ENCODE results near the gene ANO4.
"Not testable (repeated sequence)": the region's sequence is repeated elsewhere in the genome, so short reads cannot be mapped to it uniquely, and the experiment has no call there.

Gene ANO4

GRCh38 chr12:101107032-101107763, 312.6 kb downstream of the ANO4 start:
- no peak for DNase-seq

DNA sequence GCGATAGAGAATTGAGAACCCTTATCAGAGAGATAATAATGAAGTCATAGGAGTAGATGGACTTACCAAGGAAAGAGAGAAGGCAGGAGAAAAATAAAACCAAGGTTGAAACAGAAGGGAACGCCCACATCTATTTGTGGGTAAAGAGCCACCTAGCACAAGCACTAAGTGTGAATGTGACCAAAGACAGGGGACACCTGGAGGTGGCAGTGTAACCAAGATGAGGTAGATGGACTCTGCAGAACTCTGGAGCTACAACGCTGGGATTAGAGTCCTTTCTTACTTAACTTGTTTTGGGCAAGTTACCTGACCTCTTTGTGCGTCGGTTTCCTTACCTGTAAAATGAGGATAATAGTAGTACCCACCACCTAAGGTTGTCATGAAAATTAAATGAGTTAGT, 313.6 kb downstream of the ANO4 start:
- no peak for DNase-seq

DNA sequence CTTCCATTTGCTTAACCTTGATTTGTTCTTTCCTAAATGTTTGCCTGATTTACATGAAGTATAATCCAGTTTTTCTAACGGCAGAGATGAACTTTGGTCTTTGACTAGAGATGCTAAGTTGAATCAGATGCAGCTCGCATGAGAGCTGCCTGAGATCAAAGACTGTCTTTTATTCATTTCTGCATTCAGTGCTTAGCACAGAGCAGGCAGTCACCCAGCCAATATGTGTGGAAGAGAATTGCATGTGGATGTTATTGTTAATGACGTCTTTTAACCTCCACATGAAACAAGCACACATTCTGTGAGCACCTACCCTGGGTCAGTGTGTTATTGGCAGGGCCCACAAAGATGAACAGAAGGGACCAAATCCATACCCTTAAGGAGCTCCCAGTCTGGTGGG, 316.3 kb downstream of the ANO4 start:
- no peak for DNase-seq

DNA sequence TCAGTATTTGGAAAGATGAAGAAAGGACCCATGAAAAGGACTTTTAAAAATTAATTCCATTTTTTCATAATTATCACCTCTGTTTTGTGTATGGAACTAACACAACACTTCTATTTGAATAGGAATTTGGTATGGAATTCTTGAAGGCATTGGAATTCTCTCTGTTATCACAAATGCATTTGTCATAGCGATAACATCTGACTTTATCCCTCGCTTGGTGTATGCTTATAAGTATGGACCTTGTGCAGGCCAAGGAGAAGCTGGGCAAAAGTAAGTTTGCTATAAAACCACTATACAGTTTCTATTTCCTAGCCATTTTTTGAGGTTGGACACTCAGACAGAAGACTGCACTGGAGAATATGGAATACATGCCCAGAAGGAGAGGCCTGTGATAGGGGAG, 316.9 kb downstream of the ANO4 start:
- DNase-seq, result no peak

- DNase-seq, result no peak
Measured at GRCh38 chr12:101115326-101115725, 320.8 kb downstream of the ANO4 start.

GRCh38 chr12:101116911-101117310, 322.3 kb downstream of the ANO4 start:
- DNase-seq, result no peak

- DNase-seq, result no peak
Measured at GRCh38 chr12:101117842-101118241, 323.3 kb downstream of the ANO4 start.

DNA sequence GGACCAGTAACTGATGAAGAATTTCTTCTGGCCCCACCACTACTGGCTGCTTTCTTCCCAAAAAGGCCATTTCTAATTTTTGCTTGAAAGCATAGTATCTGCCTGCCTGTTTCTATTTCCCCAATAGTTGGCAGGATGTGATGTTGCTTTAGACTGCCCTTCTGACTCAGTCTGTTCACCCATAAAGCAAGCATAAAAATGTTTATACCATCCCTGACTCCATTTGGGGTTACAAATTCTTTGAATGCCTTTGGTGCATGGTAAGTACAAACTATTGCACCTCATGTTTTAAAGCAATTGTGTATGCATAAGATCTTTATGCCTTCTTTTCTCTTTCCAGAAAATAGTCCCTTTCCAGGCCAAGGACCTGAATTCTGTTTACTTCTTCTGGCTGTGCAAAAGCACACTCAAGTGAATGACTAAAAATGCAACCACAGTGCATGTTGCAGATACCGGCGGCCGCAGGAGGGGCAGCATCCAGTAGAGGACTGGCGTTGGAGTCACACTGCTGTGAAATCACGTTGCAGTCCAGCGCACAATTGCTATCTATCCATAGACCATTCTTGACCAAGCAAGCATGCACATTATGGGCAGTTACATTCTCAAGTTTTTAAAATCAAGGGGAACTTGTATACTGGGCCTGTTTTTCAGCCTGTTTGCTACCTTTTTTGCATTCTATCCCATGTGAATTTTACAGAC, 333.1 kb downstream of the ANO4 start:
- peak; percentile 83 for DNase-seq

DNA sequence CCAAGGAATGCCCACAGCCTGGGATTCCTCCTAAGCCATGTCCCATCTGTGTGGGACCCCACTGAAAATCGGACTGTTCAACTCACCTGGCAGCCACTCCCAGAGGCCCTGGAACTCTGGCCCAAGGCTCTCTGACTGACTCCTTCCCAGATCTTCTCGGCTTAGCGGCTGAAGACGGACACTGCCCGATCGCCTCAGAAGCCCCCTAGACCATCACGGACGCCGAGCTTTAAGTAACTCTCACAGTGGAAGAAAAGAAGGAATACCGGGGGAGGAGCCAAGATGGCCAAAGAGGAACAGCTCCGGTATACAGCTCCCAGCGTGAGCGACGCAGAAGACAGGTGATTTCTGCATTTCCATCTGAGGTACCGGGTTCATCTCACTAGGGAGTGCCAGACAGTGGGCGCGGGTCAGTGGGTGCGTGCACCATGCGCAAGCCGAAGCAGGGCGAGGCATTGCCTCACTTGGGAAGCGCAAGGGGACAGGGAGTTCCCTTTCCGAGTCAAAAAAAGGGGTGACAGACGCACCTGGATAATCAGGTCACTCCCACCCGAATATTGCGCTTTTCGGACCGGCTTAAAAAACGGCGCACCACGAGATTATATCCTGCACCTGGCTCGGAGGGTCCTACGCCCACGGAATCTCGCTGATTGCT, 351.3 kb downstream of the ANO4 start:
- DNase-seq, result not testable (repeated sequence)

DNA sequence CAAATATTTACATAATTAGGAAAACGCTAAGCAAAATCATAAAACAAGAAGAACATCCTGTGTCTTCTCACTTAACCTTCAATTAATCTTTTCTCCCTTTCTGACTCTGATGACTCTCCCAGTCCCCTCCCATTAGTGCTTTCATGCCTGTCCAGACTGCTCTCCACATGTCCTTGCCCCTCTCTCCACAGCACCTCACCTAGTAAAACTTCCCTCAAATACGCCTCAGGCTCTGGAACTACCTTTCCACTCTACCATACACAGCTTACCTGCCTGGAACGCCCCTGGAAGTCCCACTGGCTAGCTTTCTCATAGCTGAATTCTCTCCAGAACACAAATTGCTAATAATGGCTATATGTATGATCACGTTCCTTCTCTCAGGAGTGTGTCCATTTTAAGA, 370.7 kb downstream of the ANO4 start:
- DNase-seq, result no peak

GRCh38 chr12:101166866-101167265, 372.3 kb downstream of the ANO4 start:
- DNase-seq, result no peak

GRCh38 chr12:101168001-101168400, 373.4 kb downstream of the ANO4 start:
- no peak for DNase-seq

DNA sequence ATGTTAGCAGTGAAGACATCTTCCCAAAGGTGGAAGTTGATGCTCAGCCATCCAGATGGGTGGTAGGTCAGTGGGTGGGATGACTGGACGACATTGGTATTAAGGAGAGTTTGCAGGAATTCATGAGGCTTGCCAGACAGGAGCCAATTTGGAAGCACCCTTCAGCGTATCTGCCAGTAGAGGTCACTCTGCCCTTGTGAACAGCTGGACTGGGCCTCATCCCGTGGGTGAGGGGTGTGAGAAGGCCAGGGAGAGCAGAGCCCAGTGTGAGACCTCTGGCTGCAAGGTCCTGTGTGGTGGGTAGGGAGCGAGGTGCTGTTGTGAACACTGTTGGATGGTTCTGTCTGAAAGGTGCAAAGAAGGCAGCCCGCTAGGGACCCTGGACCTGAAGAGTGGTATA, 377.7 kb downstream of the ANO4 start:
- peak; percentile 68 for DNase-seq

- no peak for DNase-seq
Measured at GRCh38 chr12:101173197-101173749, 378.7 kb downstream of the ANO4 start.

DNA sequence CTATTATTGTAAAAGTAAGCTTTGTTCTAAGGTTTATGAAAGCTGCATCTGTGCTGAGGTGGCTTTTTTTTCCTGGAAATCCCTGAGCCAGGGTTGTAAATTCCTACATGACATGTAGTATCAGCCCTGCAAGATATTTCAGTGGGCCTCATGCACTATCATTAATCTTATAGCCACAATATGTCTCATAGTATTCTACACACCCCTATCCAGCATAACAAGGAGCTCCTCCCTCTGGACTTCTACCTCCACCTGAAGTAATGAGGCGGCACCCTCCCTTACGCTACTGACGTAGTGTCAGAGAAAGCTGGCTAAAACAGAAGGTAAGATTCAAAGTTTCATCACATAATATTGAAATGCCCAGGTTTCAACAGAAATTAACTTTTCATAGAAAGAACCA, 380.0 kb downstream of the ANO4 start:
- DNase-seq, result no peak

Data from HCEC 1CT (cell line).